SK-N-MC (cell line): Measurements from ENCODE around the gene ZNF776.

Source experiments
- EZH2 ChIP-seq: fragments of 200-600 bp; sonication (generic); IDR thresholded peaks from one replicate; pipeline ENCODE4 v1.6.1; 2017; ENCODE audit warnings: antibody characterized with exemption
- FOXP2 ChIP-seq: optimal IDR thresholded peaks from 2 replicates; pipeline ENCODE3; 2011; ENCODE audit warnings: mild to moderate bottlenecking, moderate library complexity; ENCODE audit not compliant: insufficient read depth; ENCODE audit errors: extremely low read length, control extremely low read depth

- TF ChIP-seq FOXP2 (no peak), EZH2 (no peak)
Observed at GRCh38 chr19:57803265-57803593, 56.6 kb downstream of the ZNF776 start.
